Endothelial cell (in vitro differentiated cells): ENCODE data around the gene NCAM2. TPM values are rescaled to one million over a fixed set of nuclear protein-coding genes. Genes with fewer than 3 reads are reported as not detected.

ENCODE experiments used
- DNase-seq: peaks from one replicate; pipeline ENCODE4 v3.0.0; 2021; ENCODE audit warnings: low spot score
- H3K27ac Mint-ChIP-seq: one replicate; pipeline ENCODE4 v1.8.0; 2021; ENCODE audit warnings: mixed read lengths, inconsistent platforms; ENCODE audit not compliant: unreplicated experiment
- H3K27me3 Mint-ChIP-seq: one replicate; pipeline ENCODE4 v1.8.0; 2021; ENCODE audit warnings: mild to moderate bottlenecking, moderate library complexity, mixed read lengths, inconsistent platforms; ENCODE audit not compliant: unreplicated experiment
- H3K36me3 Mint-ChIP-seq: one replicate; pipeline ENCODE4 v1.8.0; 2021; ENCODE audit warnings: mild to moderate bottlenecking, low read depth, mixed read lengths, inconsistent platforms; ENCODE audit not compliant: unreplicated experiment
- H3K4me1 Mint-ChIP-seq: one replicate; pipeline ENCODE4 v1.8.0; 2021; ENCODE audit warnings: mild to moderate bottlenecking, mixed read lengths, inconsistent platforms; ENCODE audit not compliant: unreplicated experiment
- H3K4me3 Mint-ChIP-seq: one replicate; pipeline ENCODE4 v1.8.0; 2021; ENCODE audit warnings: mild to moderate bottlenecking, mixed read lengths, inconsistent platforms; ENCODE audit not compliant: unreplicated experiment
- H3K9me3 Mint-ChIP-seq: one replicate; pipeline ENCODE4 v1.8.0; 2021; ENCODE audit warnings: mixed read lengths, inconsistent platforms; ENCODE audit not compliant: unreplicated experiment
- CTCF ChIP-seq: fragments of 200-600 bp; sonication (generic); IDR thresholded peaks from one replicate; pipeline ENCODE4 v1.5.0; 2021; ENCODE audit warnings: antibody characterized with exemption; ENCODE audit not compliant: unreplicated experiment
- total RNA-seq: library from RNA; stranded (reverse); fragmentation: NEBNext Ultra II Directional; extraction: Animal tissue kit (Norgen Biotek cat#: 25700); gene quantifications from one replicate; pipeline ENCODE4 v1.2.1, GENCODE V29; 2021; ENCODE audit not compliant: unreplicated experiment

NCAM2 gene
- total RNA-seq, 1 donor from 2014 or later, result 0.64 TPM

- H3K4me3 Mint-ChIP-seq, result no peak overlapping the region
- H3K36me3 Mint-ChIP-seq, result no peaks in the 10 kb centered on the region
- no peaks in the 10 kb centered on the region for H3K27me3 Mint-ChIP-seq
- no peaks in the 10 kb centered on the region for H3K4me1 Mint-ChIP-seq
- no peak overlapping the region for H3K27ac Mint-ChIP-seq
- TF ChIP-seq CTCF, result no peak
- H3K9me3 Mint-ChIP-seq, result no peaks in the 10 kb centered on the region
- no peak for DNase-seq
These were observed 417.5 kb downstream of the NCAM2 start for GRCh38 chr21:21415741-21416140.

GRCh38 chr21:21434944-21435343, 436.7 kb downstream of the NCAM2 start:
- no peaks in the 10 kb centered on the region for H3K4me1 Mint-ChIP-seq
- no peak overlapping the region for H3K4me3 Mint-ChIP-seq
- H3K36me3 Mint-ChIP-seq, result no peaks in the 10 kb centered on the region
- no peaks in the 10 kb centered on the region for H3K9me3 Mint-ChIP-seq
- no peak for TF ChIP-seq CTCF
- H3K27me3 Mint-ChIP-seq, result no peaks in the 10 kb centered on the region
- no peak for DNase-seq
- H3K27ac Mint-ChIP-seq, result no peak overlapping the region

GRCh38 chr21:21436012-21436534, 437.9 kb downstream of the NCAM2 start:
- Mint-ChIP-seq H3K36me3 (no peaks in the 10 kb centered on the region), H3K4me1 (no peaks in the 10 kb centered on the region), H3K9me3 (no peaks in the 10 kb centered on the region), H3K27ac (no peak overlapping the region), H3K27me3 (no peaks in the 10 kb centered on the region), H3K4me3 (no peak overlapping the region)
- TF ChIP-seq CTCF, result no peak
- no peak for DNase-seq

GRCh38 chr21:21439761-21440160, 441.6 kb downstream of the NCAM2 start:
- H3K4me3 Mint-ChIP-seq, result no peak overlapping the region
- no peaks in the 10 kb centered on the region for H3K4me1 Mint-ChIP-seq
- DNase-seq, result no peak
- no peaks in the 10 kb centered on the region for H3K9me3 Mint-ChIP-seq
- no peaks in the 10 kb centered on the region for H3K27me3 Mint-ChIP-seq
- TF ChIP-seq CTCF, result no peak
- no peak overlapping the region for H3K27ac Mint-ChIP-seq
- H3K36me3 Mint-ChIP-seq, result no peaks in the 10 kb centered on the region

GRCh38 chr21:21457077-21457476, 458.9 kb downstream of the NCAM2 start:
- Mint-ChIP-seq H3K27ac (no peak overlapping the region), H3K27me3 (no peaks in the 10 kb centered on the region), H3K4me1 (no peaks in the 10 kb centered on the region), H3K36me3 (no peaks in the 10 kb centered on the region), H3K9me3 (no peaks in the 10 kb centered on the region), H3K4me3 (no peak overlapping the region)
- TF ChIP-seq CTCF, result no peak
- no peak for DNase-seq
